Muscle layer of colon (tissue), 2 donors: Measurements from ENCODE around the gene UTS2R.
"Not testable (repeated sequence)": the region's sequence is repeated elsewhere in the genome, so short reads cannot be mapped to it uniquely, and the experiment has no call there.

ENCODE experiments used
- H3K27ac ChIP-seq: one replicate; pipeline ENCODE4 v1.7.0; 2013; ENCODE audit warnings: low read depth, mild to moderate bottlenecking, low read length, moderate library complexity
- H3K27me3 ChIP-seq, 2 donors: one replicate each; pipeline ENCODE4 v1.7.0; 2013; ENCODE audit warnings: low read length in 2 of 2, mild to moderate bottlenecking in 2 of 2; ENCODE audit not compliant: insufficient read depth in 2 of 2, control insufficient read depth in 1 of 2
- H3K36me3 ChIP-seq: one replicate; pipeline ENCODE4 v1.7.0; 2013; ENCODE audit warnings: mild to moderate bottlenecking, low read length; ENCODE audit not compliant: insufficient read depth
- H3K4me1 ChIP-seq: one replicate; pipeline ENCODE4 v1.7.0; 2013; ENCODE audit warnings: mild to moderate bottlenecking, low read length; ENCODE audit not compliant: insufficient read depth
- H3K4me3 ChIP-seq, 2 donors: one replicate each; pipeline ENCODE4 v1.7.0; 2013; ENCODE audit warnings: low read length in 2 of 2, low read depth in 1 of 2, mild to moderate bottlenecking in 1 of 2, moderate library complexity in 1 of 2
- H3K9ac ChIP-seq: one replicate; pipeline ENCODE4 v1.7.0; 2013; ENCODE audit warnings: low read length
- H3K9me3 ChIP-seq: one replicate; pipeline ENCODE4 v1.7.0; 2013; ENCODE audit warnings: mild to moderate bottlenecking, low read length
- donor health status: abdominal sarcoma.
- donor health status: Adenocarcinoma of cecum.

The UTS2R gene

DNA sequence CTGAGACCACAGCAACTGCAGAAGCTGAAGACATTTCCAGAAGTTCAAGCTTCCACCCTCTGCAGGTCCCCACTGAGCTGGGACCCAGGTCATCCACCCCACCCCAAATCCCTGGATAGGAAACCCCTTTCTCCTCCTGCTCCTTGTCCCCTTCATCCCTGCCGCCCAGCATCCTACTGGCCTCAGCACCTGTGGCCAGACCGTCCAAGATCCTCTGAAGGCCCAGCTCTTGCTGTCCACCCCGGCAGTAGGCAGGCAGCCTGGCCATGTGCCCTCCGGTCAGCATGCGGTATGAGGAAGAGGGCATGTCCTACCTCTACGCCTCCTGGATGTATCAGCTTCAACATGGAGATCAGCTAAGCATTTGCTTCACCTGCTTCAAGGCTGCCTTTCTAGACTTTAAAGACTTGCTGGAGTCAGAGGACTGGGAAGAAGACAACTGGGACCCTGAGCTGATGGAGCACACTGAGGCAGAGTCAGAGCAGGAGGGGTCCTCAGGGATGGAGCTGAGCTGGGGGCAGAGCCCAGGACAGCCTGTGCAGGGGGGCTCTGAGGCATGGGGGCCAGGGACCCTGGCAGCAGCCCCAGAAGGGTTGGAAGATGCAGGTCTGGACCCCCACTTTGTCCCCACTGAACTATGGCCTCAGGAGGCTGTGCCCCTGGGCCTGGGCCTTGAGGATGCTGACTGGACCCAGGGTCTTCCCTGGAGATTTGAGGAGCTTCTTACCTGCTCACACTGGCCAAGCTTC, 9.5 kb upstream of the UTS2R start:
- Histone ChIP-seq H3K27me3 (peaks cover 0 to 24% of the 10 kb centered on the region in 2 donors), H3K4me3 (no peak overlapping the region), H3K4me1 (no peaks in the 10 kb centered on the region), H3K9ac (no peak overlapping the region), H3K9me3 (no peaks in the 10 kb centered on the region), H3K27ac (no peak overlapping the region), H3K36me3 (no peaks in the 10 kb centered on the region)

GRCh38 chr17:82365606-82366295, 5.8 kb upstream of the UTS2R start:
- H3K9me3 ChIP-seq: no peaks in the 10 kb centered on the region
- H3K27ac ChIP-seq: no peak overlapping the region
- peaks cover 4 to 11% of the 10 kb centered on the region in 2 donors for H3K27me3 ChIP-seq
- no peak overlapping the region for H3K4me3 ChIP-seq
- H3K36me3 ChIP-seq: no peaks in the 10 kb centered on the region
- no peak overlapping the region for H3K9ac ChIP-seq
- H3K4me1 ChIP-seq: peaks cover 4% of the 10 kb centered on the region

GRCh38 chr17:82366749-82367148, 4.8 kb upstream of the UTS2R start:
- H3K9ac ChIP-seq: no peak overlapping the region

DNA sequence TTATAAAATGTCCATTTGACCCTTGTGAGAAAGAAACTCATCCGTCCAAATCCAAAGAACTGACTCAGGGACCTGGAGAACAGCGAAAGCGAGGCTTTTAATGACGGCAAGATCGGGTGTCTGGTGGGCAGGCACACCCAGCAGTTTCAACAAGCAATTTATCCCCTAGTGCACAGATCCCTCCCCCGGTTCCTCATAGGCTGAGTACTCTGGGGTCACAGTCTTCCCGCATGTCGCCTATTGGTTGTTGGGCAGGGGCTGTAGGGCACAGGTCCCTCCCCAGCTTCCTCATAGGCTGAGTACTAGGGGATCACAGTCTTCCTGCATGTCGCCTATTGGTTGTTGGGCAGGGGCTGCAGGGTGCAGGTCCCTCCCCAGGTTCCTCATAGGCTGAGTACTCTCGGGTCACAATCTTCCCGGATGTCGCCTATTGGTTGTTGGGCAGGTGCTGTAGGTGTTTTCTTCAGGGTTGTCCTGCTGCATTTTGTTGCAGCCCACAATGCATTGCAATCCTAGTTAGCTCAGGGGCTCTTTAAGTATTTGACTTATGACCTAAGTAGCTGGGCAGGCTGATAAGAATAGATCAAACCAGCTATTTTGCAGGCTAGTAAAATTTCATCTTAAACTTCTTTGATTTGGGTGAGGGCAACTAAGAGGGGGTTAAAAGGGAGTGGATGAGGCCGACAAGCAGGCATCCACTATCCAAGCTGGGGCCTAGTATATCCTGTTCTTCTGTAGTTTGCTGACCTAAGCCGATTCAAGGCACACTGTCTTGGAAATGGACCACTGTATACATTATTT, 3.6 kb upstream of the UTS2R start:
- no peaks in the 10 kb centered on the region for H3K36me3 ChIP-seq
- peaks cover 9 to 30% of the 10 kb centered on the region in 2 donors for H3K27me3 ChIP-seq
- no peaks in the 10 kb centered on the region for H3K9me3 ChIP-seq
- no peak overlapping the region for H3K4me3 ChIP-seq
- no peak overlapping the region for H3K9ac ChIP-seq
- H3K27ac ChIP-seq: no peak overlapping the region
- H3K4me1 ChIP-seq: peaks cover 9% of the 10 kb centered on the region

More at GRCh38 chr17:82366749-82367148, 4.8 kb upstream of the UTS2R start:
- H3K27me3 ChIP-seq: peaks cover 9 to 19% of the 10 kb centered on the region in 2 donors
- no peaks in the 10 kb centered on the region for H3K9me3 ChIP-seq
- H3K36me3 ChIP-seq: no peaks in the 10 kb centered on the region
- H3K27ac ChIP-seq: no peak overlapping the region
- H3K4me1 ChIP-seq: peaks cover 9% of the 10 kb centered on the region
- no peak overlapping the region for H3K4me3 ChIP-seq

DNA sequence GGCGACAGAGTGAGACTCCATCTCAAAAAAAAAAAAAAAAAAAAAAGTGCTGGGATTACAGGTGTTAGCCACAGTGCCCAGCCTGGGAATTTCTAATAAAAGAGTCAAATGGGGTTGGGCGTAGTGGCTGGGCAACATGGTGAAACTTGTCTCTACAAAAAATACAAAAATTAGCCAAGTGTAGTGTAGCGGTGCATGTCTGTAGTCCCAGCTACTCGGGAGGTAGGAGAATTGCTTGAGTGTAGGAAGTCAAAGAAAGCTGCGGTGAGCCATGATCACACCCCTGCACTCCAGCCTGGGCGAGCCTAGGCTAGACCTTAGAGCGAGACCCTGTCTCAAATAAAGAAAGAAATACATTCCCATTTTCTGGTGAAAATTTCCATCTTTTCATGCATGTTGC, 2.4 kb upstream of the UTS2R start:
- H3K27me3 ChIP-seq: peaks cover 9 to 33% of the 10 kb centered on the region in 2 donors
- no peak overlapping the region for H3K9ac ChIP-seq
- H3K9me3 ChIP-seq: no peaks in the 10 kb centered on the region
- H3K36me3 ChIP-seq: no peaks in the 10 kb centered on the region
- H3K4me3 ChIP-seq: no peak overlapping the region
- H3K4me1 ChIP-seq: peaks cover 9% of the 10 kb centered on the region
- H3K27ac ChIP-seq: no peak overlapping the region

- peak overlapping the region; percentile 27 to 41 for H3K4me3 ChIP-seq
- no peak overlapping the region for H3K9ac ChIP-seq
- no peak overlapping the region for H3K27ac ChIP-seq
- peaks cover 9 to 48% of the 10 kb centered on the region in 2 donors for H3K27me3 ChIP-seq
- H3K36me3 ChIP-seq: no peaks in the 10 kb centered on the region
- no peaks in the 10 kb centered on the region for H3K9me3 ChIP-seq
- H3K4me1 ChIP-seq: peaks cover 9% of the 10 kb centered on the region
Measured at GRCh38 chr17:82370471-82371332, 863 bp upstream of the UTS2R start.

DNA sequence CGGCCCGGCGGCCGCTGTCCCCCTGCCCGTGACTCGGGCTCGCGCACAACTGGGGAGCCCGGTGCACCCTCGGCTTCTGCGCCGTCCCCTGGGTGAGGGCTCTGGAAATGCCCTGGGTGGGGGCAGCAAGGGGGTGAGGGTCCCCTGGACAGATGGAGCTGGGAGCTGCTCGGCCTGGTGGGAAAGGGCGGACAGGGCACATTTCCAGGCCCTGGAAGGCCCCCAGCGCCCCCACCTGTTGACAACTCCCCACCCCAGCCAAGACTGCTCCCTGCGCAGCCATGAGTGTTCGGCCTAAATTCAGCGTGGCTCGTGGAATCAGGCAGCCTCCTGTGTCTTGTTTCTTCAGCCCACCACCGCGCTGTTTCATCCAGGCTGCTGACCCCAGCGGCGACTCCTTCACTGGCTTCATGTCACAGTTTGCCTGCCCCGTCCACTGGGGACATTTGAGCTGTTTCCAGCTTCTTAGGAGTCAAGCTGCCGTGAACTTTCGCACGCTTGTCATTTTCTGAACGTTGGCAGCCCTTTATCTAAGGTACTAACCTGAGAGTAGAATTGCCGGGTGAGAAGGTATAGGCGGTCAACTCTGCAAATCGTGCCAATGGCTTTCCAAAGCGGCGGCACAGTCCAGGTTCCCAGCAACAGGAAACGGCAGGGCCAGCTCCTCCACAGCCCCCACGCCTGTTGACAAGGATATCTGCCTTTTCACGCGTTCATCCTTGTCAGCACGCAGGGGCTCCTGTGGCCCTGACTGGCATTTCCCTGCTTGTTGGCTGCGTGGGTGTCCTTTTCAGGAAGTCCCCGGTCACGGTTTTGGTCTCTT, 895 bp downstream of the UTS2R start:
- Histone ChIP-seq H3K36me3 (no peaks in the 10 kb centered on the region), H3K27me3 (peaks cover 9 to 57% of the 10 kb centered on the region in 2 donors), H3K4me1 (peaks cover 9% of the 10 kb centered on the region), H3K27ac (no peak overlapping the region), H3K9ac (no peak overlapping the region), H3K4me3 (no peak overlapping the region), H3K9me3 (no peaks in the 10 kb centered on the region)

- not testable (repeated sequence) for H3K27ac ChIP-seq, H3K9ac ChIP-seq, H3K9me3 ChIP-seq, H3K4me1 ChIP-seq, H3K4me3 ChIP-seq, H3K36me3 ChIP-seq
- peaks cover 9 to 59% of the 10 kb centered on the region in 2 donors for H3K27me3 ChIP-seq
Measured at GRCh38 chr17:82373072-82373452, 1.5 kb downstream of the UTS2R start.

DNA sequence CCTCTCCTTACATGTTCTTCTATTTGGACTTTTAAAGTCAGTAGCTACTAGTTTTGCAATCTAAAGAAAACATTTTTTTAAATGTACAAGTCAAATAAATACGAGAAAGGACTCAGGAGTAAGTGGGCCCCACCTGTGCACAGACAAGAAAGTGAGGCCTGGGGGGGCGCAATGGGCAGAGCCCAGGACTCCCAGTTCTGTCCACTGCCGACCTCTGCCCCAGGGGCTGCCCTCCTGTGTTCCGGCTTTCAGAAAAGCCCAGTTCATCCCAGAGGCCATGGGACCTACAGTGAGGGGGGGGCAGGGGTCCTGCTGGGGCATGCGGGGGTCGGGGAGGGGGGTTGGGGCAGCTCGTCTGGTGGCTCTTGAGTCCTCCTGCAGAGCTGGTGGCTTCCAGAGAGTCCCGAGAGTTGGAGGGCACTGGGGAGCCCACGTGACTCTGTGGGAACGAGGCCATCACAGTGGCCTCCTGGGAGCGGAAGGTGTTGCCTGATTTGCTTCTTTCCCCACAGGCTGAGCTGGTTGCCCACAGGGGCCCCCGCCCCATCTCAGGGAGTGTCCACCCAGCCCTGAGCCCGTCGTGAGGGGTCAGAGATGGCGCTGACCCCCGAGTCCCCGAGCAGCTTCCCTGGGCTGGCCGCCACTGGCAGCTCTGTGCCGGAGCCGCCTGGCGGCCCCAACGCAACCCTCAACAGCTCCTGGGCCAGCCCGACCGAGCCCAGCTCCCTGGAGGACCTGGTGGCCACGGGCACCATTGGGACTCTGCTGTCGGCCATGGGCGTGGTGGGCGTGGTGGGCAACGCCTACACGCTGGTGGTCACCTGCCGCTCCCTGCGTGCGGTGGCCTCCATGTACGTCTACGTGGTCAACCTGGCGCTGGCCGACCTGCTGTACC, 2.4 kb downstream of the UTS2R start:
- Histone ChIP-seq H3K27ac (no peak overlapping the region), H3K27me3 (peaks cover 16 to 68% of the 10 kb centered on the region in 2 donors), H3K36me3 (no peaks in the 10 kb centered on the region), H3K9ac (no peak overlapping the region), H3K9me3 (no peaks in the 10 kb centered on the region), H3K4me3 (no peak overlapping the region), H3K4me1 (peaks cover 9% of the 10 kb centered on the region)
